NCI-H187 (cell line): ENCODE results near the gene LIMCH1.
"Not testable (repeated sequence)": the region's sequence is repeated elsewhere in the genome, so short reads cannot be mapped to it uniquely, and the experiment has no call there.

ENCODE experiments used
- DNase-seq, 2 experiments: peaks; one replicate each; lab custom pipeline; 2025; lab: John Stamatoyannopoulos, UW

The LIMCH1 gene

GRCh38 chr4:41678086-41678816 is 140.3 kb downstream of the LIMCH1 start:
- no peak for DNase-seq

- DNase-seq, result no peak
Observed at GRCh38 chr4:41678951-41679350, 141.0 kb downstream of the LIMCH1 start.

DNA sequence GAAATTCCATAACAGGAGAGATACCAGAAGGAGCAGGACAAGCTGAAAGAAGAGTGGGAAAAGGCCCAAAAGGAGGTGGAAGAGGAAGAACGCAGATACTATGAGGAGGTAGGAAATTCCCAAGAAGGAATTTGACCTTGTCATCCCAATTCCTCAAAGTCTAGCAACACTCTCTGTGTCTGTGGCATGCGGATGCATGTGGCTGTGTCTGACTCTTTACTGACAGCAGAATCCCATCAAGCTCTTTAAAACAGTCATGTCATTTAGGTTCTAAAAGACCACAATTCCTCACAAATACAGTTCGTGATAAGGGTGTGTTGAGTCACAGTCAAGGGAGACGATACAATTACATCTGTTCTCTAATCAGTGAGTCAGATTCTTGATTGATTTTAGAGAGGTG is 142.0 kb downstream of the LIMCH1 start:
- no peak for DNase-seq

DNA sequence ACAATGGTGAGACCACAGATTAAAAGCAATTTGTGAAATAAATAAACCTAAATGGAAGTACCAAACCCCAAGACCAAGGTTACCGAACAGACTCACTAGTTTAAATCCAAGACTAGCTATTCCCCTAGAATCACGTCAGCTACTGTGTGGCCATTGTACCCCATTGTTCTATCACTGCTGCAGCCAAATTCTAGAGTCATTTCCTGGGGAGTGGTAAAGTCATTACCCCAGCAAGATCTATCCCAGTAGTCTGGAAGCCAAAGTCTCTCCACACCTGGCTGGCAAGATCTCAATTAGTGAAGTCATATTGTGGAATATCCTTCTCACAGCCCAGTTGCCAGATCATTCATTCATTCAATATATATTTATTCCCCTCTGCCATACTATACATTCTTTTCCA is 143.1 kb downstream of the LIMCH1 start:
- no peak for DNase-seq

GRCh38 chr4:41683326-41683725 is 145.4 kb downstream of the LIMCH1 start:
- no peak for DNase-seq

DNA sequence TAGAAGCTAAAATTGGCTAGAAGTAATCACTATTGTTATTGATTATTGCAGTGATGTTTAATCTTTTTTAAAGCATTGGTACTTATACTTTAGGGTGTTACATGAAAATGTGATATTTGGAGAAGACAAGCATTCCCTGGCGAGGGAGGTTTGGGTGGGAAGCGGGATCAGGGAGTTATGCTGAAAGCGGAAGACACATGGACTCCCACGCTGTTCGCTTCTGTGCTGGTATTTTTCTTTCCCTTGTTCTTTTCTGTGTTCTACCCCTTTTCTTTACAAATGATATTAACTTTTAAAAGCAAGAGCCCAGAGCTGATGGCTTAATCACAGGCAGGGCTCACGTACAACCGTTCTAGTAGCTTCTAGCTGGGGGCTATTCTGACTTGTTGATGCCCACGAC is 148.9 kb downstream of the LIMCH1 start:
- no peak for DNase-seq

GRCh38 chr4:41687971-41688370 is 150.0 kb downstream of the LIMCH1 start:
- DNase-seq, result no peak

DNA sequence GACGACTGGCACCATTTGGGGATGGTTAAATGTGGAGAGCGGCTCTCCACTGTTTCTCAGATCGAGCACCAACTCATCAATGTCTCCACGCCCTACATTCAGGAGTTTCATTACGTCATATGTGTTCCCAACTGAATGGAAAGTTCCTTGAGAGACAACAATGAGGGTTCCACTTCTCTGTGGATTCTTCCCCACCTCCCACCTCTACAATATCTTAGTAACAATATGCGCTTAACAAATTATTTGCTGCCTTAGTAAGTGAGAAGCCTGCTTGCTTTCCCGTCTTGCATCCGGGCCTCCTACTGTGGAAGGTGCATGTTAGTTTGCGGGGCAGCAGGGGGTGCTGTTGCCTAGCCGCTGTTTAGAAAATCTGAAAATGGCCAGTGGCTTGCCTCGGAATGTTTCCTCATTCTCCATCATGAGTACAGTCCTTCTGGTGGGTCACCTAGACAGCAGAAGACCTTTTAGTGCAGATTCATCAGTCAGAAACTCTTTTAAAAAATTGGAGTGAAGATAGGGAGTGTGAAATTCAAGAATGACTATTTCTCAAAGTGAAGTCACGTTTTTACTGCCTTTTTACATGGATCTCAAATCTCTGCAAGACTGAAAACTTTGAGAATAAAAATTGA is 154.9 kb downstream of the LIMCH1 start:
- DNase-seq, result peak; percentile 22 to 67

DNA sequence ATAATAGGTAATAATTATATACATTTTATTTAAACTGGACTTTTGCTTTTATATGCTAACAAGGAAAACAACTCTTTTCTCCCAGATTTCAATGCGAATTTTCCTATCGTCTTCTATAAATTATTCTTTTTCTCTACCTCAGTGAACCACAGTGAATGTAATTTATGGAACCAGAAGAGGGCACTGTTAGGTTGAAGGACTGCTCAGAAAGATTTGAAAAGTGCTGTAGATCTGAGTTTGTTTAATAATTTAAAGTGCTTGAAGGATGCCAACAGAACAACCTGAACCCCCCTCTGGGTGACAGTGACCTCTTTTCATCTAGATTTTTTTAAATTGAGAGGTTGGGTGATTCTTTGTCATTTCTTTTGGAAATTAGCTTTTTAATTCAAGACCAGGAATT is 155.7 kb downstream of the LIMCH1 start:
- DNase-seq, result peak in 1 of 2 experiments; percentile 20

GRCh38 chr4:41696131-41696530 is 158.2 kb downstream of the LIMCH1 start:
- DNase-seq, result peak in 1 of 2 experiments; percentile 23

DNA sequence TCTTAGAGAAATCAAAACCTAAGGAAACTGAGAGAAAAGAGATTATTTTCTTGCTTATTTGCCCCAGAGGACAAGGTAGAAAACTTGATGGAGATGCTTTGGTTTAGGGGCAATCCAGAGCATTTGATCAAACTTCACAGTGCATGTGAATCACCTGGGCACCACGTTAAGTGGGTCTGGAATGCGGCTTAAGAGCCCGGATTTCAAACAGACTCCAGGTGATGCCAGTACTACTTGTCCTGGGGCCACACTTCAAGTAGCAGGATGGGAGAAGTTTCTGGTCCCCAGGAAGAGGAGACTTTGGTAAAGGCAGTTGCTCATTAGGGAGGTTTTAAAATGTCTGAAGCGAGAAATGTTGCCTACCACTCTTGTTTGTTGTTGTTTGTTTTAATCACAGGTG is 158.8 kb downstream of the LIMCH1 start:
- DNase-seq, result no peak

DNA sequence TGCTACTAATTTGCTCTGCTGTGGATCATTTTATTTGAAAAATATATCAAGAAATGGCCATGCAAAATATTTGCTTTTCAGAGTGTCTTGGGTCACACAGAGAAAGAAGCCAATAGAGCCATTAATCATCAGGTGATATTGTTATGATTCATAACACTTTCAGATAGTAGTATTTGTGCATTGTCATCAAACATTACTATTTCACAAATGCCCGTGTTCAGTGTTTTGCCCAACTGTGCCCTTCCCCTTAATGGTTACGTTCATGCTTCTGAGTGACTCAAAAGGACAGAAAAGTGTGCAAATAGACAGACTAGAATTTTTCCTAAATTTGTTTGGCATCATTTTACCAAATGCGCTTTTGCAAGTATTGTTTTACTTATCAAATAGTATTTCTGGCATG is 164.0 kb downstream of the LIMCH1 start:
- DNase-seq, result no peak

- no peak for DNase-seq
Observed at GRCh38 chr4:41702770-41703169, 164.8 kb downstream of the LIMCH1 start.

GRCh38 chr4:41703785-41704184 is 165.8 kb downstream of the LIMCH1 start:
- no peak for DNase-seq

- peak; percentile 84 to 95 for DNase-seq
Observed at GRCh38 chr4:41709844-41710481, 172.0 kb downstream of the LIMCH1 start.

DNA sequence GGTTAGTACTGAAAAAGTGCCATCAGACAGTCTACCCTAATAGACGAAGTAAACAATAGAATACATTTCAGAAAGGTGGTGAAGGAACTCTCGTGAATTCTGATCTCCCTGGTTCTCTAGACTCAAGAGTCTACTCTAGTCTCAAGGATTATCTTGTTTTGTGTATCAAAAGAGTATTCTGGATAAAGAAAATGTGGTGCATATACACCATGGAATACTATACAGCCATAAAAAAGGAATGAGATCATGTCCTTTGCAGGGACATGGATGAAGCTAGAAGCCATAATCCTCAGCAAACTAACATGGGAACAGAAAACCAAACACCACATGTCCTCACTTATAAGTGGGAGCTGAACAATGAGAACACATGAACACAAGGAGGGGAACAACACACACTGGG is 173.7 kb downstream of the LIMCH1 start:
- not testable (repeated sequence) for DNase-seq

DNA sequence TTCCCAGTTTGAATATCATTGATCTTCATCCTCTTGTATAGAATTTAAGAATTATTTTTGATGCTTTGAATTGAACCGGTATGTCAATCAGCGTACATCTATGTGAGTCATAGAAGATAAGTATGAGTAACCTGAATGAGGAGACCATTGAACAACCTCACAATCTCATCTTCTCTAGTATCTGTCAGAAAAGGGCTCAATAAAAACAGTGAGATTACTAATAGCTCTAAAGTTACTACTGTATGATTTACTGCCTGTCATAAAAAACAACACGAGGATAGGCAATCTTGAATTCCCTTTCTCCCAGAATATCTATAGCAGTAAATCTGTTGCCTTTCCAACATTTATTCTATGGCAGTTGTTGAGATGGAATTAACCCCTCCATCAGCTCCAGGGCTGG is 174.5 kb downstream of the LIMCH1 start:
- no peak for DNase-seq

DNA sequence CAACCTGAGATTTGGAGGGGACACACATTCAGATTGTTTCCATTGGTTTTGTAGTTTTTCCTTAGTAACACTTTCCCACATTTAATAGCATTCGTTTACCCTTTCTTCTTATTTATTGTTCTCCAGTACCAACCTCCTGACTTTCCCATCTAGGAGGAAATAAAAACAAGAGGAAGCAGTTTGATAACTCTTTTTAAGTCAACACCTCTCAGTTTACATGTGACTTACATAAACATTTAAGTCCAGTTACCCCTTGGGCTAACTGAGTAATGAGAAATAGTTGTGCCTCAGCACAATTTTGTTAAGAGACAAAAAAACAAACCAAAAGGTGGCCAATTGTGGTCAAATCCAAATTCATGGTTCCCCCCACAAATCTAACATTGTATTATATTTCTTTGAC is 175.8 kb downstream of the LIMCH1 start:
- DNase-seq, result no peak

- DNase-seq, result peak; percentile 49 to 75
Observed at GRCh38 chr4:41714364-41715000, 176.5 kb downstream of the LIMCH1 start.

DNA sequence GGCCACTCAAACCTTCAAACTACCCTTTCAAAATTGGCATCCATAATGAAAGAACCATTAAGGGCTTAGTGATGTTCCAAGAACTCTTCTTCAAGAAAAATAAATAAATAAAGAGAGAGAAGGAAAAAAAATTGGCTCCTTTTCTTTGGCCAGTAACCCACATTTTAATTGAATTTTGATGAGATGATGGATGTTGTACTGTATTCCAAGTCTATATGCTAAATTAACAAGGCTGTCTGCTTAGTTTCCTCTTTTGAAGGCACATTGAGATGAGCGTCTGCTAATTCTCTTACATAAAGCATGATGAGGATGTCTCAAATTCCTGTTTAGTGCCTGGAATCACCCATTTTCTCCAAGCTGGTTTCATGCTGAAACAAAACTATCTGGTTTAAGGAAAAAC is 177.2 kb downstream of the LIMCH1 start:
- peak in 1 of 2 experiments; percentile 20 for DNase-seq

GRCh38 chr4:41718907-41719306 is 180.9 kb downstream of the LIMCH1 start:
- no peak for DNase-seq

GRCh38 chr4:41719417-41719816 is 181.5 kb downstream of the LIMCH1 start:
- DNase-seq, result no peak

GRCh38 chr4:41722181-41722580 is 184.2 kb downstream of the LIMCH1 start:
- DNase-seq, result no peak
